Fibroblast of lung (primary cell): ENCODE measurements around the gene SIVA1. TPM values are rescaled to one million over a fixed set of nuclear protein-coding genes. Genes with fewer than 3 reads are reported as not detected.

Source experiments
- DNase-seq, 2 donors: peaks; one replicate each; pipeline versions ENCODE4 v3.0.0 to v3.0.0-alpha.2; 2010; ENCODE audit warnings: low read depth in 2 of 2
- H2AFZ ChIP-seq: 2 replicates; pipeline ENCODE4 v1.5.1; 2012; ENCODE audit warnings: low read length, control low read depth, inconsistent platforms
- H3K27ac ChIP-seq: 2 replicates; pipeline ENCODE4 v1.5.1; 2011; ENCODE audit warnings: low read length, control low read depth; ENCODE audit not compliant: insufficient read depth
- H3K27me3 ChIP-seq: 2 replicates; pipeline ENCODE4 v1.5.1; 2011; ENCODE audit warnings: mild to moderate bottlenecking, low read length; ENCODE audit not compliant: control insufficient read depth, insufficient read depth
- H3K36me3 ChIP-seq: 2 replicates; pipeline ENCODE4 v1.5.1; 2011; ENCODE audit warnings: low read length; ENCODE audit not compliant: control insufficient read depth, insufficient read depth
- H3K4me1 ChIP-seq: 2 replicates; pipeline ENCODE4 v1.5.1; 2011; ENCODE audit warnings: low read length; ENCODE audit not compliant: control insufficient read depth, insufficient read depth; ENCODE audit errors: extremely low read depth
- H3K4me2 ChIP-seq: 2 replicates; pipeline ENCODE4 v1.5.1; 2011; ENCODE audit warnings: low read length, control low read depth; ENCODE audit not compliant: insufficient read depth; ENCODE audit errors: extremely low read depth
- H3K4me3 ChIP-seq, 4 experiments: fragments of 200-600 bp in 1 of 4; sonication (generic) in 1 of 4; replicated peaks in 1 of 4; 2 replicates each; pipeline ENCODE4 v1.5.1; 2011 to 2016; ENCODE audit warnings: low read length in 4 of 4, low read depth in 3 of 4, mild to moderate bottlenecking in 3 of 4, control low read depth in 2 of 4, inconsistent platforms in 1 of 4, mixed read lengths in 1 of 4; ENCODE audit not compliant: insufficient read depth in 1 of 4; ENCODE audit errors: control extremely low read depth in 1 of 4
- H3K79me2 ChIP-seq: 2 replicates; pipeline ENCODE4 v1.5.1; 2012; ENCODE audit warnings: mild to moderate bottlenecking, low read length, inconsistent platforms; ENCODE audit not compliant: control insufficient read depth, insufficient read depth
- H3K9ac ChIP-seq: 2 replicates; pipeline ENCODE4 v1.5.1; 2011; ENCODE audit warnings: mild to moderate bottlenecking, low read length, control low read depth; ENCODE audit not compliant: insufficient read depth
- H3K9me3 ChIP-seq: 2 replicates; pipeline ENCODE4 v1.5.1; 2012; ENCODE audit warnings: low read depth, low read length; ENCODE audit not compliant: control insufficient read depth, insufficient read depth
- H4K20me1 ChIP-seq: 2 replicates; pipeline ENCODE4 v1.5.1; 2011; ENCODE audit warnings: low read length; ENCODE audit not compliant: control insufficient read depth, insufficient read depth; ENCODE audit errors: extremely low read depth
- EZH2 ChIP-seq: IDR thresholded peaks from 2 replicates; pipeline ENCODE4 v1.5.1; 2012; ENCODE audit warnings: low read length, control low read depth, mild to moderate bottlenecking; ENCODE audit errors: missing control alignments
- polyA plus RNA-seq, 2 donors: library from polyadenylated mRNA; depleted of rRNA in 1 of 2; stranded (reverse) in 1 of 2; unstranded in 1 of 2; fragments of >200 nt; gene quantifications; 2 replicates each; pipeline ENCODE4 v1.2.1, GENCODE V29; 2011 to 2012; ENCODE audit warnings: missing spikeins in 1 of 2
- total RNA-seq: library from RNA; depleted of rRNA; stranded (reverse); fragments of >200 nt; gene quantifications from 2 replicates; pipeline ENCODE4 v1.2.1, GENCODE V29; 2014
- TF ChIP-seq, protein P1 (sequence below), 2 donors: IDR thresholded peaks in 1 of 2; conservative IDR thresholded peaks in 1 of 2; 1 replicate in 1 of 2; 2 replicates in 1 of 2; pipeline ENCODE4 v1.5.1; 2011 to 2012; ENCODE audit warnings: low read length in 2 of 2, control low read depth in 1 of 2, inconsistent platforms in 1 of 2, low read depth in 1 of 2, mild to moderate bottlenecking in 1 of 2

SIVA1 gene
- total and polyA plus RNA-seq, 2 donors (not counting 1 experiment from before 2014, with no cell fraction given) = 26.1 to 65.1 TPM

DNA sequence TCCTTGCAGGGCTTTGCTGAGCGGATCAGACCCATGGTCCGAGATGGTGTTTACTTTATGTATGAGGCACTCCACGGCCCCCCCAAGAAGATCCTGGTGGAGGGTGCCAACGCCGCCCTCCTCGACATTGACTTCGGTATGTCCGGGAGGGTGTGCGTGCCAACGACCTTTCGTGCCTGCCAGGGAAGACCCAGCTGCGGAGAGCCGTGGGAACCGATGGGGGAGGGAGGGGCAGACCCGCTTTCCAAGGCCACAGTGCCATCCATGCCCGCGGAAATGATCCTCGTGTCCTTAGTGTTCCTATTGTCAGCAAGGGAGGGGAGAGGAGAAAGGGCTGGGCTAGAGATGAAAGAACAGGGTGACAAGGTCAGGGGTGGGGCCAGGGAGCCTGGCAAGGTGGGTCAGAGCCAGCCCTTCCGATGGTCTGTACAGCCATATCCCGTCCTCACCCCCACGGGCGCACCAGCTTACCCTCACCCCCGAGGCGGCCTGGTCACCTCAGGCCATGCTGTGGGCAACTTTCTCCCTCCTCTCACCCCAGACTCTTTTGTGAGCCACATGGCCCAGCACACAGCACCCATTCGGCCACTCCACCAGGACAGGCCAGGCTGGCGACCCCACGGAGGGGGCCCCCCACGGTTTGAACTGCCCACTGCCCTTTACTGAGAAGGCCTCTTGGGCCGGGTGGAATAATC, 11.7 kb upstream of the SIVA1 start:
- Histone ChIP-seq H3K27me3 (no peaks in the 10 kb centered on the region), H4K20me1 (no peaks in the 10 kb centered on the region), H3K9me3 (no peaks in the 10 kb centered on the region), H3K36me3 (no peaks in the 10 kb centered on the region), H3K27ac (no peak overlapping the region), H3K4me1 (peaks cover 4% of the 10 kb centered on the region), H3K9ac (no peak overlapping the region), H3K4me3 (no peak overlapping the region), H2AFZ (no peak overlapping the region), H3K79me2 (no peaks in the 10 kb centered on the region), H3K4me2 (no peak overlapping the region)
- no peak for TF ChIP-seq EZH2
- TF ChIP-seq, protein P1, sequence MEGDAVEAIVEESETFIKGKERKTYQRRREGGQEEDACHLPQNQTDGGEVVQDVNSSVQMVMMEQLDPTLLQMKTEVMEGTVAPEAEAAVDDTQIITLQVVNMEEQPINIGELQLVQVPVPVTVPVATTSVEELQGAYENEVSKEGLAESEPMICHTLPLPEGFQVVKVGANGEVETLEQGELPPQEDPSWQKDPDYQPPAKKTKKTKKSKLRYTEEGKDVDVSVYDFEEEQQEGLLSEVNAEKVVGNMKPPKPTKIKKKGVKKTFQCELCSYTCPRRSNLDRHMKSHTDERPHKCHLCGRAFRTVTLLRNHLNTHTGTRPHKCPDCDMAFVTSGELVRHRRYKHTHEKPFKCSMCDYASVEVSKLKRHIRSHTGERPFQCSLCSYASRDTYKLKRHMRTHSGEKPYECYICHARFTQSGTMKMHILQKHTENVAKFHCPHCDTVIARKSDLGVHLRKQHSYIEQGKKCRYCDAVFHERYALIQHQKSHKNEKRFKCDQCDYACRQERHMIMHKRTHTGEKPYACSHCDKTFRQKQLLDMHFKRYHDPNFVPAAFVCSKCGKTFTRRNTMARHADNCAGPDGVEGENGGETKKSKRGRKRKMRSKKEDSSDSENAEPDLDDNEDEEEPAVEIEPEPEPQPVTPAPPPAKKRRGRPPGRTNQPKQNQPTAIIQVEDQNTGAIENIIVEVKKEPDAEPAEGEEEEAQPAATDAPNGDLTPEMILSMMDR (conservative IDR thresholded peaks at IDR 0.05 in 1 of 2, IDR thresholded peaks at IDR 0.05 in 1 of 2; ENCODE audit: low read depth in 1 of 2, low read length in 2 of 2) = no peak
- no peak for DNase-seq

DNA sequence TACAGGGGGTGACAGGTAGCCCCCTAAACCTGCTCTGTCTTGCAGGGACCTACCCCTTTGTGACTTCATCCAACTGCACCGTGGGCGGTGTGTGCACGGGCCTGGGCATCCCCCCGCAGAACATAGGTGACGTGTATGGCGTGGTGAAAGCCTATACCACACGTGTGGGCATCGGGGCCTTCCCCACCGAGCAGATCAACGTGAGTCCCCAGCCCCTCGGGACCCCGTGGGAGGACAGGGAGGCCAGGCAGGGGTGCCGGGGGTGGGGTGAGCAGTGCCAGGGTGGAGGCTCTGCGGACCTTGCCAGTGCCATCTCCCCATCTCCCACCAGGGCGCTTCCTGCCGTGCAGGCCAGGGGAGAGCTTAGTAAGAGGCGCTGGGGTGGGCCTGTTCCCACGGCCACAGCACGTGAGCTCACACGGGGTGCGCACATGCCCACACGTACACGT, 11.1 kb upstream of the SIVA1 start:
- H3K4me3 ChIP-seq = no peak overlapping the region
- DNase-seq = no peak
- no peaks in the 10 kb centered on the region for H4K20me1 ChIP-seq
- H3K27me3 ChIP-seq = no peaks in the 10 kb centered on the region
- H3K4me1 ChIP-seq = peaks cover 8% of the 10 kb centered on the region
- H3K4me2 ChIP-seq = no peak overlapping the region
- no peaks in the 10 kb centered on the region for H3K9me3 ChIP-seq
- no peaks in the 10 kb centered on the region for H3K79me2 ChIP-seq
- no peak overlapping the region for H2AFZ ChIP-seq
- TF ChIP-seq, protein P1 (conservative IDR thresholded peaks at IDR 0.05 in 1 of 2, IDR thresholded peaks at IDR 0.05 in 1 of 2; ENCODE audit: low read depth in 1 of 2, low read length in 2 of 2) = no peak
- TF ChIP-seq EZH2 = no peak
- no peak overlapping the region for H3K27ac ChIP-seq
- H3K9ac ChIP-seq = no peak overlapping the region
- no peaks in the 10 kb centered on the region for H3K36me3 ChIP-seq

DNA sequence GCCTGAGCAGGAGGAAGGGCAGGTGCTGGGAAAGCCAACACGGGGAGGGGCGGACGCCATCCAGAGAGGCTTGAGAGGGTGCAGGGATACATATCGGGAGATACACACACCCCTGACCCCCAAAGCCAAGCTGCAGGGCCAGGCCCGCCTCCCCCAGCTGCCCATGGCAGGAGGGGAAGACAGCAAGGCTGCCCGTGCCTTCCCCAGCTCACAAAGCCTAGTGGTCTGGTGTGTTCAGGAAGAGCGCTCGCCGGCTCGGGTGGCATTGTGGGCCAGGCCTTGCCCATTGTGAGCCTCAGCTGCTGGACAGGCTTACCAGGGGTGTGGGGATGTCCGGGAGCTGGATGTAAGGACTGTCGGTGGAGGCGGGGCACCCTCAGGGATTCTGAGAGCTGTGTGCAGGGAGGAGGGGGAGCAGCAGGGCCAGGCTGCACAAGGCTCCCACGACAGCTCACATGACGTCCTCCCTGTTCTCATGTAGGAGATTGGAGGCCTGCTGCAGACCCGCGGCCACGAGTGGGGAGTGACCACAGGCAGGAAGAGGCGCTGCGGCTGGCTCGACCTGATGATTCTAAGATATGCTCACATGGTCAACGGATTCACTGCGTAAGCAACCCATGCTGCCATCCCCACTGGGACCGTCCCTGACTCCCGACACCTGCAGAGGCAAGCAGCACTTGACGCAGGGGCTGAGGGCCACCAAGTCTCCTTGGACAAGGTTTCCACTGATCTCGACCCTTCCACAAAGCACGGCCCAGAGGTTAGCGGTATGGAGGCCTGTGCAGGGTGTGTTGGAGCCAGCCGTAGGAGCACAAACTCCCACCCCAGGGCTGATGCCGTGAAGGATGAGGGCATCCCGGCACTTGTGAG, 10.1 kb upstream of the SIVA1 start:
- H3K4me2 ChIP-seq = no peak overlapping the region
- H3K4me1 ChIP-seq = peaks cover 11% of the 10 kb centered on the region
- H3K27me3 ChIP-seq = no peaks in the 10 kb centered on the region
- DNase-seq = no peak
- H4K20me1 ChIP-seq = no peaks in the 10 kb centered on the region
- H3K9me3 ChIP-seq = no peaks in the 10 kb centered on the region
- no peaks in the 10 kb centered on the region for H3K36me3 ChIP-seq
- H3K9ac ChIP-seq = no peak overlapping the region
- no peaks in the 10 kb centered on the region for H3K79me2 ChIP-seq
- TF ChIP-seq EZH2 = no peak
- TF ChIP-seq, protein P1 (conservative IDR thresholded peaks at IDR 0.05 in 1 of 2, IDR thresholded peaks at IDR 0.05 in 1 of 2; ENCODE audit: low read depth in 1 of 2, low read length in 2 of 2) = no peak
- H3K27ac ChIP-seq = no peak overlapping the region
- H2AFZ ChIP-seq = no peak overlapping the region
- H3K4me3 ChIP-seq = no peak overlapping the region
